Fibroblast of lung (primary cell): ENCODE data around the gene FAM24B. TPM values are rescaled to one million over a fixed set of nuclear protein-coding genes. Genes with fewer than 3 reads are reported as not detected.

Experiments used
- DNase-seq, 2 donors: peaks; one replicate each; pipeline versions ENCODE4 v3.0.0 to v3.0.0-alpha.2; 2010; ENCODE audit warnings: low read depth in 2 of 2
- H2AFZ ChIP-seq: 2 replicates; pipeline ENCODE4 v1.5.1; 2012; ENCODE audit warnings: low read length, control low read depth, inconsistent platforms
- H3K27ac ChIP-seq: 2 replicates; pipeline ENCODE4 v1.5.1; 2011; ENCODE audit warnings: low read length, control low read depth; ENCODE audit not compliant: insufficient read depth
- H3K27me3 ChIP-seq: 2 replicates; pipeline ENCODE4 v1.5.1; 2011; ENCODE audit warnings: mild to moderate bottlenecking, low read length; ENCODE audit not compliant: control insufficient read depth, insufficient read depth
- H3K36me3 ChIP-seq: 2 replicates; pipeline ENCODE4 v1.5.1; 2011; ENCODE audit warnings: low read length; ENCODE audit not compliant: control insufficient read depth, insufficient read depth
- H3K4me1 ChIP-seq: 2 replicates; pipeline ENCODE4 v1.5.1; 2011; ENCODE audit warnings: low read length; ENCODE audit not compliant: control insufficient read depth, insufficient read depth; ENCODE audit errors: extremely low read depth
- H3K4me2 ChIP-seq: 2 replicates; pipeline ENCODE4 v1.5.1; 2011; ENCODE audit warnings: low read length, control low read depth; ENCODE audit not compliant: insufficient read depth; ENCODE audit errors: extremely low read depth
- H3K4me3 ChIP-seq, 4 experiments: fragments of 200-600 bp in 1 of 4; sonication (generic) in 1 of 4; replicated peaks in 1 of 4; 2 replicates each; pipeline ENCODE4 v1.5.1; 2011 to 2016; ENCODE audit warnings: low read length in 4 of 4, low read depth in 3 of 4, mild to moderate bottlenecking in 3 of 4, control low read depth in 2 of 4, inconsistent platforms in 1 of 4, mixed read lengths in 1 of 4; ENCODE audit not compliant: insufficient read depth in 1 of 4; ENCODE audit errors: control extremely low read depth in 1 of 4
- H3K79me2 ChIP-seq: 2 replicates; pipeline ENCODE4 v1.5.1; 2012; ENCODE audit warnings: mild to moderate bottlenecking, low read length, inconsistent platforms; ENCODE audit not compliant: control insufficient read depth, insufficient read depth
- H3K9ac ChIP-seq: 2 replicates; pipeline ENCODE4 v1.5.1; 2011; ENCODE audit warnings: mild to moderate bottlenecking, low read length, control low read depth; ENCODE audit not compliant: insufficient read depth
- H3K9me3 ChIP-seq: 2 replicates; pipeline ENCODE4 v1.5.1; 2012; ENCODE audit warnings: low read depth, low read length; ENCODE audit not compliant: control insufficient read depth, insufficient read depth
- H4K20me1 ChIP-seq: 2 replicates; pipeline ENCODE4 v1.5.1; 2011; ENCODE audit warnings: low read length; ENCODE audit not compliant: control insufficient read depth, insufficient read depth; ENCODE audit errors: extremely low read depth
- CTCF ChIP-seq, 2 donors: IDR thresholded peaks in 1 of 2; conservative IDR thresholded peaks in 1 of 2; 1 replicate in 1 of 2; 2 replicates in 1 of 2; pipeline ENCODE4 v1.5.1; 2011 to 2012; ENCODE audit warnings: low read length in 2 of 2, control low read depth in 1 of 2, inconsistent platforms in 1 of 2, low read depth in 1 of 2, mild to moderate bottlenecking in 1 of 2
- EZH2 ChIP-seq: IDR thresholded peaks from 2 replicates; pipeline ENCODE4 v1.5.1; 2012; ENCODE audit warnings: low read length, control low read depth, mild to moderate bottlenecking; ENCODE audit errors: missing control alignments
- polyA plus RNA-seq, 2 donors: library from polyadenylated mRNA; depleted of rRNA in 1 of 2; stranded (reverse) in 1 of 2; unstranded in 1 of 2; fragments of >200 nt; gene quantifications; 2 replicates each; pipeline ENCODE4 v1.2.1, GENCODE V29; 2011 to 2012; ENCODE audit warnings: missing spikeins in 1 of 2
- total RNA-seq: library from RNA; depleted of rRNA; stranded (reverse); fragments of >200 nt; gene quantifications from 2 replicates; pipeline ENCODE4 v1.2.1, GENCODE V29; 2014

The FAM24B gene
- total and polyA plus RNA-seq, 2 donors (not counting 1 experiment from before 2014, with no cell fraction given) = 3.9 to 6.8 TPM

- no peaks in the 10 kb centered on the region for H3K27me3 ChIP-seq
- H3K4me3 ChIP-seq = no peak overlapping the region
- peaks cover 38% of the 10 kb centered on the region for H3K4me1 ChIP-seq
- H3K4me2 ChIP-seq = peak overlapping the region; percentile 81
- peaks cover 17% of the 10 kb centered on the region for H3K79me2 ChIP-seq
- H3K36me3 ChIP-seq = no peaks in the 10 kb centered on the region
- H3K27ac ChIP-seq = peak overlapping the region; percentile 75
- TF ChIP-seq CTCF (conservative IDR thresholded peaks at IDR 0.05 in 1 of 2, IDR thresholded peaks at IDR 0.05 in 1 of 2; ENCODE audit: low read depth in 1 of 2, low read length in 2 of 2) (no peak), EZH2 (no peak)
- DNase-seq = peak; percentile 47
- no peaks in the 10 kb centered on the region for H4K20me1 ChIP-seq
- H3K9ac ChIP-seq = no peak overlapping the region
- no peaks in the 10 kb centered on the region for H3K9me3 ChIP-seq
- H2AFZ ChIP-seq = no peak overlapping the region
Measured at GRCh38 chr10:122853665-122854313, 25.6 kb downstream of the FAM24B start.

- Histone ChIP-seq H4K20me1 (no peaks in the 10 kb centered on the region), H3K4me3 (no peak overlapping the region), H3K27me3 (no peaks in the 10 kb centered on the region), H2AFZ (no peak overlapping the region), H3K9ac (no peak overlapping the region), H3K27ac (no peak overlapping the region), H3K79me2 (peaks cover 10% of the 10 kb centered on the region), H3K4me2 (no peak overlapping the region), H3K9me3 (no peaks in the 10 kb centered on the region), H3K36me3 (no peaks in the 10 kb centered on the region), H3K4me1 (peaks cover 38% of the 10 kb centered on the region)
- TF ChIP-seq CTCF (conservative IDR thresholded peaks at IDR 0.05 in 1 of 2, IDR thresholded peaks at IDR 0.05 in 1 of 2; ENCODE audit: low read depth in 1 of 2, low read length in 2 of 2) = no peak
- TF ChIP-seq EZH2 = no peak
- peak in 1 of 2 donors; percentile 58 for DNase-seq
Measured at GRCh38 chr10:122852261-122852660, 27.1 kb downstream of the FAM24B start.

GRCh38 chr10:122850705-122851640 is 28.4 kb downstream of the FAM24B start:
- H3K4me2 ChIP-seq = peak overlapping the region; percentile 58
- H3K27ac ChIP-seq = no peak overlapping the region
- peak; percentile 74 to 75 for DNase-seq

More at GRCh38 chr10:122850705-122851640, 28.4 kb downstream of the FAM24B start:
- Histone ChIP-seq H3K9me3 (no peaks in the 10 kb centered on the region), H4K20me1 (no peaks in the 10 kb centered on the region), H3K4me1 (peaks cover 32% of the 10 kb centered on the region), H2AFZ (no peak overlapping the region), H3K36me3 (no peaks in the 10 kb centered on the region), H3K27me3 (no peaks in the 10 kb centered on the region), H3K9ac (no peak overlapping the region), H3K79me2 (peaks cover 6% of the 10 kb centered on the region), H3K4me3 (no peak overlapping the region)
- TF ChIP-seq EZH2 (no peak), CTCF (conservative IDR thresholded peaks at IDR 0.05 in 1 of 2, IDR thresholded peaks at IDR 0.05 in 1 of 2; ENCODE audit: low read depth in 1 of 2, low read length in 2 of 2) (no peak)
